Neural progenitor cell (in vitro differentiated cells): ENCODE results near the gene BICD2. TPM values are rescaled to one million over a fixed set of nuclear protein-coding genes. Genes with fewer than 3 reads are reported as not detected.

Experiments
- DNase-seq: peaks from one replicate; pipeline ENCODE4 v3.0.0-alpha.2; 2016; ENCODE audit warnings: low spot score
- H2AFZ ChIP-seq: fragments of 200-600 bp; sonication (generic); replicated peaks from 2 replicates; pipeline ENCODE4 v1.6.1; 2016; ENCODE audit warnings: antibody characterized with exemption
- H3F3A ChIP-seq: fragments of 200-600 bp; sonication (generic); 2 replicates; pipeline ENCODE4 v1.6.1; 2016; ENCODE audit warnings: antibody characterized with exemption, low read depth
- H3K27ac ChIP-seq: fragments of 200-600 bp; sonication (generic); 2 replicates; pipeline ENCODE4 v1.5.1; 2016; ENCODE audit warnings: mild to moderate bottlenecking
- H3K27me3 ChIP-seq: fragments of 200-600 bp; sonication (generic); 2 replicates; pipeline ENCODE4 v1.6.1; 2016; ENCODE audit warnings: mild to moderate bottlenecking, moderate library complexity
- H3K36me3 ChIP-seq: fragments of 200-600 bp; sonication (generic); 2 replicates; pipeline ENCODE4 v1.5.1; 2016
- H3K4me1 ChIP-seq: fragments of 200-600 bp; sonication (generic); 2 replicates; pipeline ENCODE4 v1.6.1; 2016; ENCODE audit warnings: mixed run types
- H3K4me2 ChIP-seq: fragments of 200-600 bp; sonication (generic); 2 replicates; pipeline ENCODE4 v1.6.1; 2016
- H3K4me3 ChIP-seq: fragments of 200-600 bp; sonication (generic); 2 replicates; pipeline ENCODE4 v1.5.1; 2016
- H3K79me2 ChIP-seq: fragments of 200-600 bp; sonication (generic); 2 replicates; pipeline ENCODE4 v1.6.1; 2016; ENCODE audit warnings: low read depth
- H3K9ac ChIP-seq: fragments of 200-600 bp; sonication (generic); 2 replicates; pipeline ENCODE4 v1.6.1; 2016
- H3K9me3 ChIP-seq: fragments of 200-600 bp; sonication (generic); 2 replicates; pipeline ENCODE4 v1.5.1; 2016; ENCODE audit warnings: low read depth
- H4K20me1 ChIP-seq: fragments of 200-600 bp; sonication (generic); 2 replicates; pipeline ENCODE4 v1.6.1; 2016; ENCODE audit warnings: low read depth
- H3K27ac Mint-ChIP-seq: 3 replicates; pipeline ENCODE4 v1.8.0; 2021; ENCODE audit warnings: mixed read lengths
- H3K27me3 Mint-ChIP-seq: 2 replicates; pipeline ENCODE4 v1.8.0; 2022; ENCODE audit warnings: low read depth, mild to moderate bottlenecking, inconsistent platforms, moderate library complexity, mixed read lengths; ENCODE audit not compliant: insufficient read depth
- H3K36me3 Mint-ChIP-seq: 3 replicates; pipeline ENCODE4 v1.8.0; 2021; ENCODE audit warnings: mixed read lengths
- H3K4me1 Mint-ChIP-seq: 3 replicates; pipeline ENCODE4 v1.8.0; 2021; ENCODE audit warnings: mixed read lengths
- H3K4me3 Mint-ChIP-seq: 3 replicates; pipeline ENCODE4 v1.8.0; 2021; ENCODE audit warnings: mild to moderate bottlenecking, moderate library complexity, mixed read lengths
- H3K9me3 Mint-ChIP-seq: 3 replicates; pipeline ENCODE4 v1.8.0; 2020; ENCODE audit warnings: mixed read lengths
- CTCF ChIP-seq: fragments of 200-600 bp; sonication (generic); IDR thresholded peaks from 2 replicates; pipeline ENCODE4 v1.5.1; 2017; ENCODE audit warnings: antibody characterized with exemption, mild to moderate bottlenecking
- EZH2 ChIP-seq: fragments of 200-600 bp; sonication (generic); IDR thresholded peaks from 2 replicates; pipeline ENCODE4 v1.6.1; 2017; ENCODE audit warnings: antibody characterized with exemption, mild to moderate bottlenecking, moderate library complexity
- EZH2phosphoT487 ChIP-seq: fragments of 200-600 bp; sonication (generic); IDR thresholded peaks from 2 replicates; pipeline ENCODE4 v1.6.1; 2017; ENCODE audit warnings: antibody characterized with exemption
- total RNA-seq: library from RNA; depleted of rRNA; stranded (reverse); fragments of >200 nt; gene quantifications from 2 replicates; pipeline ENCODE4 v1.2.3, GENCODE V29; 2015; ENCODE audit warnings: low replicate concordance

Gene BICD2
- total RNA-seq, 1 donor from 2014 or later: 15.1 TPM

- Mint-ChIP-seq H3K36me3 (peaks cover 17% of the 10 kb centered on the region), H3K27ac (no peak overlapping the region), H3K4me1 (peaks cover 24% of the 10 kb centered on the region), H3K27me3 (no peaks in the 10 kb centered on the region), H3K4me3 (no peak overlapping the region), H3K9me3 (no peaks in the 10 kb centered on the region)
- Histone ChIP-seq H3K79me2 (peaks cover 33% of the 10 kb centered on the region), H3K27me3 (no peaks in the 10 kb centered on the region), H3K4me1 (no peaks in the 10 kb centered on the region), H3F3A (no peaks in the 10 kb centered on the region), H3K9ac (no peak overlapping the region), H3K4me3 (no peak overlapping the region), H3K27ac (no peak overlapping the region), H2AFZ (no peak overlapping the region), H3K36me3 (no peaks in the 10 kb centered on the region), H3K4me2 (no peak overlapping the region), H4K20me1 (peaks cover 48% of the 10 kb centered on the region), H3K9me3 (no peaks in the 10 kb centered on the region)
- TF ChIP-seq CTCF: peak; percentile 48
- TF ChIP-seq EZH2: no peak
- no peak for TF ChIP-seq EZH2phosphoT487
- peak; percentile 33 for DNase-seq
Observed at GRCh38 chr9:92728831-92729734, 35.5 kb downstream of the BICD2 start.

GRCh38 chr9:92727716-92728700 lies 36.6 kb downstream of the BICD2 start:
- H3K9ac ChIP-seq: no peak overlapping the region
- no peaks in the 10 kb centered on the region for H3K9me3 Mint-ChIP-seq
- peaks cover 16% of the 10 kb centered on the region for H3K36me3 Mint-ChIP-seq
- no peaks in the 10 kb centered on the region for H3K27me3 ChIP-seq
- H2AFZ ChIP-seq: no peak overlapping the region
- no peak overlapping the region for H3K4me2 ChIP-seq
- H3K4me1 Mint-ChIP-seq: peaks cover 24% of the 10 kb centered on the region
- H3K27ac ChIP-seq: no peak overlapping the region
- no peaks in the 10 kb centered on the region for H3K4me1 ChIP-seq
- no peaks in the 10 kb centered on the region for H3K9me3 ChIP-seq
- peaks cover 48% of the 10 kb centered on the region for H4K20me1 ChIP-seq
- TF ChIP-seq EZH2: no peak
- TF ChIP-seq CTCF: no peak
- no peak for TF ChIP-seq EZH2phosphoT487
- no peaks in the 10 kb centered on the region for H3K27me3 Mint-ChIP-seq
- H3K4me3 ChIP-seq: no peak overlapping the region
- H3K27ac Mint-ChIP-seq: no peak overlapping the region
- H3F3A ChIP-seq: no peaks in the 10 kb centered on the region
- no peak for DNase-seq
- peaks cover 23% of the 10 kb centered on the region for H3K79me2 ChIP-seq
- no peak overlapping the region for H3K4me3 Mint-ChIP-seq
- H3K36me3 ChIP-seq: no peaks in the 10 kb centered on the region

GRCh38 chr9:92726971-92727715 lies 37.5 kb downstream of the BICD2 start:
- Histone ChIP-seq H3K4me2 (no peak overlapping the region), H3K36me3 (no peaks in the 10 kb centered on the region), H3K27ac (no peak overlapping the region), H3K4me1 (no peaks in the 10 kb centered on the region), H3K9me3 (no peaks in the 10 kb centered on the region), H3K9ac (no peak overlapping the region), H3K4me3 (no peak overlapping the region), H3K79me2 (peaks cover 14% of the 10 kb centered on the region), H4K20me1 (peaks cover 45% of the 10 kb centered on the region), H2AFZ (no peak overlapping the region), H3K27me3 (no peaks in the 10 kb centered on the region), H3F3A (no peaks in the 10 kb centered on the region)
- H3K9me3 Mint-ChIP-seq: no peaks in the 10 kb centered on the region
- peak overlapping the region; percentile 42 for H3K27ac Mint-ChIP-seq
- no peaks in the 10 kb centered on the region for H3K27me3 Mint-ChIP-seq
- H3K4me1 Mint-ChIP-seq: peaks cover 24% of the 10 kb centered on the region
- DNase-seq: peak; percentile 56
- peak overlapping the region; percentile 27 for H3K4me3 Mint-ChIP-seq
- H3K36me3 Mint-ChIP-seq: peaks cover 16% of the 10 kb centered on the region
- TF ChIP-seq EZH2phosphoT487 (no peak), EZH2 (no peak), CTCF (no peak)
